SK-N-SH treated with all-trans-retinoic acid at 6 μM for 48 hours (cell line): Measurements from ENCODE around the gene NFIX.
"Not testable (repeated sequence)": the region's sequence is repeated elsewhere in the genome, so short reads cannot be mapped to it uniquely, and the experiment has no call there.

Source experiments
- CREB5 ChIP-seq: fragments of 250-450 bp; sonication (Bioruptor Pico); IDR thresholded peaks from 2 replicates; pipeline ENCODE4 v1.5.1; 2020; ENCODE audit warnings: low read depth, mild to moderate bottlenecking, moderate library complexity
- GLIS3 ChIP-seq: fragments of 250-450 bp; sonication (Bioruptor Pico); IDR thresholded peaks from 2 replicates; pipeline ENCODE4 v1.5.0; 2020; ENCODE audit warnings: mild to moderate bottlenecking, moderate library complexity
- TCF4 ChIP-seq: fragments of 250-450 bp; sonication (Bioruptor Pico); IDR thresholded peaks from 2 replicates; pipeline ENCODE4 v1.8.0; 2021; ENCODE audit warnings: mild to moderate bottlenecking, moderate library complexity, borderline replicate concordance
- ZFP3 ChIP-seq: fragments of 250-450 bp; sonication (Bioruptor Pico); IDR thresholded peaks from 2 replicates; pipeline ENCODE4 v1.5.0; 2020; ENCODE audit warnings: mild to moderate bottlenecking, moderate library complexity
- ZNF8 ChIP-seq: fragments of 450-650 bp; formaldehyde crosslinking; IDR thresholded peaks from 2 replicates; pipeline ENCODE4 v1.5.0; 2020; ENCODE audit warnings: mild to moderate bottlenecking, moderate library complexity

- TF ChIP-seq ZNF8 (CRISPR knock-in tag); GLIS3 (CRISPR knock-in tag); ZFP3 (CRISPR knock-in tag); CREB5 (CRISPR knock-in tag); TCF4: not testable (repeated sequence)
These were observed 37.8 kb upstream of the NFIX start for GRCh38 chr19:12957389-12957952.
